HG02981 (cell line): ENCODE data around the gene LRRC61.

Experiments
- ATAC-seq: cut with Tn5 transposase; IDR thresholded peaks from one replicate; pipeline ENCODE4 v1.9.1; 2021; ENCODE audit warnings: mild to moderate bottlenecking, moderate library complexity; ENCODE audit not compliant: unreplicated experiment

Gene LRRC61

GRCh38 chr7:150329331-150330120 lies 6.4 kb downstream of the LRRC61 start:
- no peak for ATAC-seq

GRCh38 chr7:150330211-150330885 lies 7.2 kb downstream of the LRRC61 start:
- no peak for ATAC-seq

- ATAC-seq = no peak
Observed at GRCh38 chr7:150332852-150333635, 9.9 kb downstream of the LRRC61 start.

- no peak for ATAC-seq
Observed at GRCh38 chr7:150333659-150334058, 10.5 kb downstream of the LRRC61 start.

- ATAC-seq = no peak
Observed at GRCh38 chr7:150334108-150334507, 11.0 kb downstream of the LRRC61 start.

GRCh38 chr7:150335108-150335773 lies 12.1 kb downstream of the LRRC61 start:
- ATAC-seq = no peak

GRCh38 chr7:150335774-150336112 lies 12.6 kb downstream of the LRRC61 start:
- no peak for ATAC-seq

- no peak for ATAC-seq
Observed at GRCh38 chr7:150336746-150337145, 13.6 kb downstream of the LRRC61 start.

- ATAC-seq = no peak
Observed at GRCh38 chr7:150337179-150337578, 14.0 kb downstream of the LRRC61 start.

- no peak for ATAC-seq
Observed at GRCh38 chr7:150337659-150338081, 14.5 kb downstream of the LRRC61 start.

- no peak for ATAC-seq
Observed at GRCh38 chr7:150338166-150338829, 15.1 kb downstream of the LRRC61 start.

- no peak for ATAC-seq
Observed at GRCh38 chr7:150339409-150339809, 16.3 kb downstream of the LRRC61 start.

- no peak for ATAC-seq
Observed at GRCh38 chr7:150340024-150340749, 17.0 kb downstream of the LRRC61 start.

GRCh38 chr7:150340875-150341262 lies 17.7 kb downstream of the LRRC61 start:
- ATAC-seq = no peak

GRCh38 chr7:150341263-150342120 lies 18.3 kb downstream of the LRRC61 start, which contains the start of gene RARRES2:
TSS of gene RARRES2 (minus strand) at chr7:150341629. CDS start at chr7:150340609, 1,020 bp downstream.
- no peak for ATAC-seq

GRCh38 chr7:150342121-150342408 lies 18.9 kb downstream of the LRRC61 start:
- ATAC-seq = no peak

GRCh38 chr7:150343225-150343624 lies 20.1 kb downstream of the LRRC61 start:
- ATAC-seq = no peak

- no peak for ATAC-seq
Observed at GRCh38 chr7:150344299-150344698, 21.1 kb downstream of the LRRC61 start.

GRCh38 chr7:150345012-150345411 lies 21.9 kb downstream of the LRRC61 start:
- no peak for ATAC-seq
